Forelimb muscle (tissue), 1 donor: ENCODE measurements around the gene MOB3C. TPM values are rescaled to one million over a fixed set of nuclear protein-coding genes. Genes with fewer than 3 reads are reported as not detected.

Source experiments
- DNase-seq: peaks from one replicate; pipeline ENCODE4 v3.0.0-alpha.2; 2013; ENCODE audit warnings: low read depth
- polyA plus RNA-seq: library from polyadenylated mRNA; unstranded; fragments of 120-200 nt; gene quantifications from one replicate; pipeline ENCODE4 v1.2.1, GENCODE V29; 2013; ENCODE audit not compliant: insufficient read length

The MOB3C gene
- polyA plus RNA-seq, 1 donor, result 12.0 TPM

GRCh38 chr1:46606255-46606965, 10.2 kb downstream of the MOB3C start:
- DNase-seq, result no peak

- no peak for DNase-seq
Observed at GRCh38 chr1:46605232-46605631, 11.4 kb downstream of the MOB3C start.

GRCh38 chr1:46603858-46604549, 12.6 kb downstream of the MOB3C start, which contains the start of gene MKNK1:
Gene MKNK1 (minus strand): TSS chr1:46604268. CDS start chr1:46583327, 20,941 bp downstream.
- DNase-seq, result peak; percentile 90

- no peak for DNase-seq
Observed at GRCh38 chr1:46603481-46603857, 13.1 kb downstream of the MOB3C start.

- no peak for DNase-seq
Observed at GRCh38 chr1:46601257-46602007, 15.2 kb downstream of the MOB3C start.

GRCh38 chr1:46599059-46599970, 17.3 kb downstream of the MOB3C start:
- DNase-seq, result no peak

GRCh38 chr1:46596846-46597245, 19.8 kb downstream of the MOB3C start:
- no peak for DNase-seq

GRCh38 chr1:46596036-46596435, 20.6 kb downstream of the MOB3C start:
- DNase-seq, result no peak

- peak; percentile 28 for DNase-seq
Observed at GRCh38 chr1:46595127-46595526, 21.5 kb downstream of the MOB3C start.

GRCh38 chr1:46594063-46594462, 22.5 kb downstream of the MOB3C start:
- no peak for DNase-seq

- DNase-seq, result no peak
Observed at GRCh38 chr1:46592823-46593222, 23.8 kb downstream of the MOB3C start.

GRCh38 chr1:46589529-46589928, 27.1 kb downstream of the MOB3C start:
- DNase-seq, result no peak

- DNase-seq, result no peak
Observed at GRCh38 chr1:46587069-46587468, 29.5 kb downstream of the MOB3C start.

- no peak for DNase-seq
Observed at GRCh38 chr1:46585312-46585938, 31.2 kb downstream of the MOB3C start.

- DNase-seq, result no peak
Observed at GRCh38 chr1:46583494-46583893, 33.1 kb downstream of the MOB3C start.

- no peak for DNase-seq
Observed at GRCh38 chr1:46582972-46583371, 33.6 kb downstream of the MOB3C start.

- DNase-seq, result no peak
Observed at GRCh38 chr1:46581681-46582455, 34.7 kb downstream of the MOB3C start.

GRCh38 chr1:46580140-46580903, 36.3 kb downstream of the MOB3C start:
- DNase-seq, result no peak

GRCh38 chr1:46577671-46578070, 38.9 kb downstream of the MOB3C start:
- DNase-seq, result no peak
